Activated gamma-delta T cell treated with anti-CD3 and anti-CD28 coated beads, Interleukin-2, amount 50 U/mL, for 16 hours (primary cell): Measurements from ENCODE around the gene DICER1.

Source experiments
- DNase-seq: peaks from one replicate; pipeline ENCODE4 v3.0.0-alpha.2; 2020; ENCODE audit warnings: low read depth

Gene DICER1

GRCh38 chr14:95039993-95040348 lies 117.4 kb downstream of the DICER1 start:
- DNase-seq = no peak

GRCh38 chr14:95039259-95039992 lies 117.9 kb downstream of the DICER1 start:
- no peak for DNase-seq

- DNase-seq = no peak
Observed at GRCh38 chr14:95038521-95039250, 118.6 kb downstream of the DICER1 start.

GRCh38 chr14:95037273-95037672 lies 120.1 kb downstream of the DICER1 start:
- no peak for DNase-seq
